Calu3 (cell line): ENCODE data around the gene TTC6. TPM values are rescaled to one million over a fixed set of nuclear protein-coding genes. Genes with fewer than 3 reads are reported as not detected.

Source experiments
- BruUV-seq: library from RNA; stranded (reverse); fragments of 400-500 nt; replicated peaks from 2 replicates; lab custom pipeline; 2021; lab: Mats Ljungman, UMichigan
- CTCF ChIA-PET: fragments of 300-600 bp; sonication (Branson Sonifier 250); formaldehyde crosslinking; loops from one replicate; lab custom pipeline; 2022; ENCODE audit warnings: antibody characterized with exemption; lab: Charles Lee
- DNase-seq: peaks from one replicate; pipeline ENCODE4 v3.0.0; 2022
- H3K27ac Mint-ChIP-seq: one replicate; pipeline ENCODE4 v1.8.0; 2022; ENCODE audit warnings: mixed read lengths; ENCODE audit not compliant: unreplicated experiment
- H3K27me3 Mint-ChIP-seq: one replicate; pipeline ENCODE4 v1.8.0; 2022; ENCODE audit warnings: mixed read lengths; ENCODE audit not compliant: unreplicated experiment
- H3K36me3 Mint-ChIP-seq: one replicate; pipeline ENCODE4 v1.8.0; 2022; ENCODE audit warnings: mild to moderate bottlenecking, moderate library complexity, mixed read lengths; ENCODE audit not compliant: insufficient read depth, unreplicated experiment
- H3K4me1 Mint-ChIP-seq: one replicate; pipeline ENCODE4 v1.8.0; 2022; ENCODE audit warnings: mild to moderate bottlenecking, low read depth, mixed read lengths; ENCODE audit not compliant: unreplicated experiment
- H3K4me3 Mint-ChIP-seq: one replicate; pipeline ENCODE4 v1.8.0; 2022; ENCODE audit warnings: mild to moderate bottlenecking, low read depth, moderate library complexity, mixed read lengths; ENCODE audit not compliant: unreplicated experiment
- H3K9me3 Mint-ChIP-seq: one replicate; pipeline ENCODE4 v1.8.0; 2022; ENCODE audit warnings: low read depth, mixed read lengths; ENCODE audit not compliant: unreplicated experiment
- intact Hi-C: fragments of 100-400 bp; cut with micrococcal nuclease; formaldehyde crosslinking; loops from one replicate; pipeline ENCODE4 v1.10.0; 2022; ENCODE audit not compliant: unreplicated experiment
- total RNA-seq: library from RNA; stranded (reverse); gene quantifications from 2 replicates; pipeline ENCODE4 v1.2.3, GENCODE V29; 2022
- TF ChIP-seq, protein P1 (sequence below): fragments of 200-600 bp; IDR thresholded peaks from one replicate; pipeline ENCODE4 v1.8.0; 2022; ENCODE audit warnings: antibody characterized with exemption; ENCODE audit not compliant: unreplicated experiment

Gene TTC6
- total RNA-seq, 1 experiment from 2014 or later, result 13.8 TPM

GRCh38 chr14:37641117-37641516 is 45.7 kb downstream of the TTC6 start:
- Mint-ChIP-seq H3K27me3 (no peaks in the 10 kb centered on the region), H3K36me3 (no peaks in the 10 kb centered on the region), H3K4me3 (no peak overlapping the region), H3K27ac (no peak overlapping the region), H3K9me3 (no peaks in the 10 kb centered on the region), H3K4me1 (no peaks in the 10 kb centered on the region)
- TF ChIP-seq, protein P1, sequence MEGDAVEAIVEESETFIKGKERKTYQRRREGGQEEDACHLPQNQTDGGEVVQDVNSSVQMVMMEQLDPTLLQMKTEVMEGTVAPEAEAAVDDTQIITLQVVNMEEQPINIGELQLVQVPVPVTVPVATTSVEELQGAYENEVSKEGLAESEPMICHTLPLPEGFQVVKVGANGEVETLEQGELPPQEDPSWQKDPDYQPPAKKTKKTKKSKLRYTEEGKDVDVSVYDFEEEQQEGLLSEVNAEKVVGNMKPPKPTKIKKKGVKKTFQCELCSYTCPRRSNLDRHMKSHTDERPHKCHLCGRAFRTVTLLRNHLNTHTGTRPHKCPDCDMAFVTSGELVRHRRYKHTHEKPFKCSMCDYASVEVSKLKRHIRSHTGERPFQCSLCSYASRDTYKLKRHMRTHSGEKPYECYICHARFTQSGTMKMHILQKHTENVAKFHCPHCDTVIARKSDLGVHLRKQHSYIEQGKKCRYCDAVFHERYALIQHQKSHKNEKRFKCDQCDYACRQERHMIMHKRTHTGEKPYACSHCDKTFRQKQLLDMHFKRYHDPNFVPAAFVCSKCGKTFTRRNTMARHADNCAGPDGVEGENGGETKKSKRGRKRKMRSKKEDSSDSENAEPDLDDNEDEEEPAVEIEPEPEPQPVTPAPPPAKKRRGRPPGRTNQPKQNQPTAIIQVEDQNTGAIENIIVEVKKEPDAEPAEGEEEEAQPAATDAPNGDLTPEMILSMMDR, result no peak
- DNase-seq, result no peak
- no TSS peak for BruUV-seq
- CTCF ChIA-PET, result no interaction called here
- intact Hi-C loops, result no loop called here

DNA sequence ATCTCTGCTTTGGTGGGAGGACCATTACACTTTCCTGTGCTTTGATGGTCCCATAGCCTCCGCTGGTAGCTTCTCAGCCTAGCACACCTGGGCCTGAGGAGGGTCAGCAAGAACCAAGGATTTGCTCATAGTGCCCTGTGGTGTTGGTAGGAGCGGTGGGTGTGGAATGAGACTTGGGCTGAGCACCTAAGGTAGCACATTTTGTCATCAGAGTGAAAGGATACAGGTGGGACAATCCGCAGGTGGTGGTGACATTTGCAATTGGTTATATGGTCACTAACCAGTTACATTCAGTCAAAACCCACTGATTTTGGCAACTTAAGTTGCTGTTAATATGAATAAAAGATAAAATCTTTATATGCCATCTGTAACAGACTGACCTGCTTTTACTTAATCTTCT is 46.7 kb downstream of the TTC6 start:
- H3K9me3 Mint-ChIP-seq, result no peaks in the 10 kb centered on the region
- BruUV-seq, result no TSS peak

GRCh38 chr14:37643701-37644100 is 48.3 kb downstream of the TTC6 start:
- Mint-ChIP-seq H3K4me1 (no peaks in the 10 kb centered on the region), H3K4me3 (no peak overlapping the region), H3K36me3 (no peaks in the 10 kb centered on the region), H3K27me3 (no peaks in the 10 kb centered on the region), H3K9me3 (no peaks in the 10 kb centered on the region), H3K27ac (no peak overlapping the region)
- intact Hi-C loops, result no loop called here
- no TSS peak for BruUV-seq
- CTCF ChIA-PET, result no interaction called here
- no peak for DNase-seq
- TF ChIP-seq, protein P1, result no peak

More for the DNA sequence above, 46.7 kb downstream of the TTC6 start:
- intact Hi-C loops, result no loop called here
- CTCF ChIA-PET, result no interaction called here
- TF ChIP-seq, protein P1, result no peak
- Mint-ChIP-seq H3K36me3 (no peaks in the 10 kb centered on the region), H3K4me1 (no peaks in the 10 kb centered on the region), H3K27ac (no peak overlapping the region), H3K27me3 (no peaks in the 10 kb centered on the region), H3K4me3 (no peak overlapping the region)
- no peak for DNase-seq

Other genes with a start within 250 kb of the TTC6 start
- gene FOXA1, start 380 bp upstream of the TTC6 start, total RNA-seq, result 108 and 131 TPM in 2 replicates